Heart right ventricle (tissue), 16 donors: ENCODE measurements around the gene DNAH14. TPM values are rescaled to one million over a fixed set of nuclear protein-coding genes. Genes with fewer than 3 reads are reported as not detected.

Experiments
- ATAC-seq, 8 donors: fragments of 200-7000 bp; cut with Tn5 transposase; one replicate each; pipeline ENCODE4 v1.9.1; 2020; ENCODE audit warnings: mild to moderate bottlenecking in 8 of 8, moderate library complexity in 8 of 8, moderate number of reproducible peaks in 1 of 8
- DNase-seq, 2 donors: peaks; one replicate each; pipeline ENCODE4 v3.0.0-alpha.2; 2020
- H3K27ac ChIP-seq, 10 donors: fragments of 200-600 bp; sonication (generic) in 2 of 10; one replicate each; pipeline versions ENCODE4 v1.5.0 to v1.8.0; 2020 to 2022; ENCODE audit warnings: mild to moderate bottlenecking in 3 of 10
- H3K27me3 ChIP-seq, 7 donors: fragments of 200-600 bp; one replicate each; pipeline ENCODE4 v1.8.0; 2021 to 2022; ENCODE audit warnings: mild to moderate bottlenecking in 2 of 7
- H3K36me3 ChIP-seq, 9 donors: fragments of 200-600 bp; sonication (generic) in 1 of 9; one replicate each; pipeline versions ENCODE4 v1.5.0 to v1.8.0; 2020 to 2022; ENCODE audit warnings: mild to moderate bottlenecking in 2 of 9
- H3K4me1 ChIP-seq, 9 donors: fragments of 200-600 bp; sonication (generic) in 1 of 9; one replicate each; pipeline versions ENCODE4 v1.5.0 to v1.8.0; 2020 to 2022; ENCODE audit warnings: mild to moderate bottlenecking in 4 of 9
- H3K4me3 ChIP-seq, 10 donors: fragments of 200-600 bp; sonication (generic) in 2 of 10; one replicate each; pipeline versions ENCODE4 v1.5.0 to v1.8.0; 2020 to 2022; ENCODE audit warnings: mild to moderate bottlenecking in 7 of 10, moderate library complexity in 2 of 10
- H3K9me3 ChIP-seq, 11 donors: fragments of 200-600 bp in 10 of 11; sonication (generic) in 2 of 11; one replicate each; pipeline versions ENCODE4 v1.5.0 to v1.8.0; 2013 to 2022; ENCODE audit warnings: mild to moderate bottlenecking in 2 of 11, control low read depth in 1 of 11, moderate library complexity in 1 of 11
- WGBS, 2 donors: extraction: QIAGEN DNeasy Blood & Tissue Kit; methylation state at CpG; one replicate each; pipeline ENCODE4 v1.1.7; 2013; ENCODE audit warnings: inconsistent platforms in 1 of 2; 5-methylcytosine and 5-hydroxymethylcytosine counted together
- intact Hi-C, 10 donors: fragments of 100-400 bp; cut with DNase I; formaldehyde crosslinking; loops; one replicate each; pipeline versions ENCODE4 v1.11.1 to v1.14.2; 2022
- polyA plus RNA-seq, 2 donors: library from polyadenylated mRNA; stranded (reverse); fragments of 200-250 nt; gene quantifications; one replicate each; pipeline ENCODE4 v1.2.3, GENCODE V29; 2013
- total RNA-seq, 10 donors: library from RNA; stranded (reverse); fragmentation: NEBNext Ultra II Directional in 3 of 10; extraction: Animal tissue kit (Norgen Biotek cat#: 25700) in 3 of 10; gene quantifications; one replicate each; pipeline versions ENCODE4 v1.2.1 to v1.2.4, GENCODE V29; 2021 to 2023
- TF ChIP-seq, protein P1 (sequence below), 9 donors: fragments of 200-600 bp; sonication (generic) in 2 of 9; IDR thresholded peaks; one replicate each; pipeline versions ENCODE4 v1.5.0 to v1.8.0; 2021 to 2022; ENCODE audit warnings: antibody characterized with exemption in 9 of 9, mild to moderate bottlenecking in 5 of 9, moderate library complexity in 1 of 9
- donor health status: Arrhythmogenic right ventricular cardiomyopathy.
- donor health status: ischemic (EF 13 %, LVEDD 7.1; RV severe dilation, severe dysfunction).
- donor health status: healthy with polysubstance abuse.
- donor health status: DM: no; HTN: yes; CAD: no.
- donor health status: DM: no; HTN: no; CAD: no.
- donor health status: ischemic (EF 25% LVEDD 6.9; RV normal size, moderate dysfunction).
- donor health status: ischemic (EF 25% LVEDD 5.7; RV mildly dilated, moderate dysfunction).
- donor health status: healthy.
- donor health status: DM: yes; HTN: yes; CAD: no.
- donor health status: Ischemic cardiomyopathy.
- donor health status: ischemic (EF 35%, LVEDD 5.7; RV mildly dilated, moderate dysfunction).
- donor health status: nonischemic (EF 11% LVEDD 7.7; RV severe dilation, severe dysfunction).
- donor health status: DM: yes; HTN: yes; CAD: no.
- donor health status: PGD.
- donor health status: ischemic (EF 29% LVEDD 5.4; RV normal size, mild dysfunction).
- donor health status: nonischemic (EF 23%, LVEDD 6.1; RV moderate dilation, normal function).

Gene DNAH14
- total and polyA plus RNA-seq, 12 donors: 0.12 to 8.0 (median 2.0) TPM

DNA sequence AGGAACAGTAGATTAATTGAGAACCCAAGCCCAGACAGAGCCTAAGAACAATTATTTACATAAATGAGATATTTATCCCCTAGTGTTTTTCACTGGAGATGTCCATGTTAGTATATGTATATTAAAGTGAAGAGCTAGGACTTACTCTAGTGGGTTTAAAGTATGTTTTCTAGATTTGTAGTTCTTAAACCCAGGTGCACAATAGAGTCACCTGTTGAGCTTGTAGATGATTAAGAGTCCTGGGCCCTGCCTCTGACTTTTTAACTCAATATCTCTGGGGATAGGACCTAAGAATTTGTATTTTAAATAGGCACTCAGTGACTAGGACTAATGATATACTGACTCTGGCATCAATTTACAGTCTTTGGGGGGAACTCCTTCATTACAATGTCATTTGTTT is 112.8 kb downstream of the DNAH14 start:
- Histone ChIP-seq H3K27me3 (no peaks in the 10 kb centered on the region), H3K36me3 (no peaks in the 10 kb centered on the region), H3K9me3 (no peaks in the 10 kb centered on the region), H3K27ac (no peak overlapping the region), H3K4me3 (no peak overlapping the region), H3K4me1 (no peaks in the 10 kb centered on the region)
- intact Hi-C loops: no loop called here
- TF ChIP-seq, protein P1, sequence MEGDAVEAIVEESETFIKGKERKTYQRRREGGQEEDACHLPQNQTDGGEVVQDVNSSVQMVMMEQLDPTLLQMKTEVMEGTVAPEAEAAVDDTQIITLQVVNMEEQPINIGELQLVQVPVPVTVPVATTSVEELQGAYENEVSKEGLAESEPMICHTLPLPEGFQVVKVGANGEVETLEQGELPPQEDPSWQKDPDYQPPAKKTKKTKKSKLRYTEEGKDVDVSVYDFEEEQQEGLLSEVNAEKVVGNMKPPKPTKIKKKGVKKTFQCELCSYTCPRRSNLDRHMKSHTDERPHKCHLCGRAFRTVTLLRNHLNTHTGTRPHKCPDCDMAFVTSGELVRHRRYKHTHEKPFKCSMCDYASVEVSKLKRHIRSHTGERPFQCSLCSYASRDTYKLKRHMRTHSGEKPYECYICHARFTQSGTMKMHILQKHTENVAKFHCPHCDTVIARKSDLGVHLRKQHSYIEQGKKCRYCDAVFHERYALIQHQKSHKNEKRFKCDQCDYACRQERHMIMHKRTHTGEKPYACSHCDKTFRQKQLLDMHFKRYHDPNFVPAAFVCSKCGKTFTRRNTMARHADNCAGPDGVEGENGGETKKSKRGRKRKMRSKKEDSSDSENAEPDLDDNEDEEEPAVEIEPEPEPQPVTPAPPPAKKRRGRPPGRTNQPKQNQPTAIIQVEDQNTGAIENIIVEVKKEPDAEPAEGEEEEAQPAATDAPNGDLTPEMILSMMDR (IDR thresholded peaks at IDR 0.05): no peak
- ATAC-seq (no peak), DNase-seq (no peak)

DNA sequence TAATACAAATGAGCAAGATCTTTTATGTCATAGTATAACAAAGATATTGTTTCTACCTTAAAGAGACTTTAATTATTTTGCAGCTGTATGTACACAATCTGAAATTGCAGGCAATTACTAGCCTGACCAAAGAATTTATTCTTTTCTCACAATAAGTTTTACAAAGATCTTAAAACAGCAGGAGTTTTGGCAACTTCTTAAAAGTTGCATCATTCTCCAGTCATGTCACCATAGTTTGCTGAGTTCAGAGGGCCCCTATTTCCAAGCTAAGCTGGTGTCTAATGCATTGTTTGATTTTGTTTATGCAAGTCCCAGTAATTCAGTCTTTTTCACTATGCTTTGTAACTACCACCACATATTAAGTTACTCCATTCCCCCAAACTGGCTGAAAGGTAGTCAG is 114.8 kb downstream of the DNAH14 start:
- no peaks in the 10 kb centered on the region for H3K4me1 ChIP-seq
- H3K27me3 ChIP-seq: no peaks in the 10 kb centered on the region
- no peak overlapping the region for H3K4me3 ChIP-seq
- no peak for ATAC-seq
- TF ChIP-seq, protein P1 (IDR thresholded peaks at IDR 0.05): no peak
- intact Hi-C loops: no loop called here
- H3K9me3 ChIP-seq: no peaks in the 10 kb centered on the region
- H3K27ac ChIP-seq: no peak overlapping the region
- H3K36me3 ChIP-seq: no peaks in the 10 kb centered on the region
- no peak for DNase-seq

DNA sequence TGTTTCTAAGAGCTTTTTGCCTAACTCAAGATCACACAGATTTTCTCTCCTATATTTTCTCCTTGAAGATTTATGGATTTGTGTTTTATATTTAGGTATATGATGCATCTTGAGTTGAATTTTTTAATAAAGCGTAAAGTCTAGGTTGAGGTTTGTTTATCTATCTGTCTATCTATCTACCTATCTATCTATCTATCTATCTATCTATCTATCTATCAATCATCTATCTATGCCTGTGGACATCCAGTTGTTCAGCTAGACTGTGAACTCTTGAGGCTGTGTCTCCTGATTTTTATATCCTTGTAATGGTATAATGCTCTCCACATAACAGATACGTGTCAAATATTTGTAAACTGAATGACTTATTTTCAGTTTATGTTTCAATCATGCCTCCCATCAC is 120.1 kb downstream of the DNAH14 start:
- ATAC-seq (no peak), DNase-seq (no peak)
- Histone ChIP-seq H3K4me1 (no peaks in the 10 kb centered on the region), H3K27ac (no peak overlapping the region), H3K9me3 (no peaks in the 10 kb centered on the region), H3K27me3 (no peaks in the 10 kb centered on the region), H3K4me3 (no peak overlapping the region), H3K36me3 (no peaks in the 10 kb centered on the region)
- intact Hi-C loops: no loop called here
- TF ChIP-seq, protein P1 (IDR thresholded peaks at IDR 0.05): no peak
- 91 to 99% methylated on average over 2 of the region's 2 CpGs for WGBS, 2 donors

DNA sequence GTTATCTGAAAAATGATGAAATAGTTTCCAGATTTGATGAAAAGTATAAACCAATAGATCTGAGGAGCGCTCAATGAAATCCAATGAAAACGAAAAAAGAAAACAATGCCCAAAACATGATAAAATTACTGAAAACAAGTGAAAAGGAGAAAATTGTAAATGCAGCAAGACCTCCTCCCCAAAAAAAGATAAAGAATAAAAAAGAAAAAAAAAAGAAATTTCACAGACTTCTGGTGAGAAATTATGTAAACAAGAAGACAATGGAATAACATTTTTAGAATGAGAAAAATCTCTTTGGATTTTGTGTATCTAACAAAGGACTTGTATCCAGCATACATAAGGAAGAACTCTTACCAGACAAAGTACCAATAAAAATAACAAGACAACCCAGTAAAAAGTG is 134.2 kb downstream of the DNAH14 start:
- ATAC-seq: no peak
- TF ChIP-seq, protein P1 (IDR thresholded peaks at IDR 0.05): no peak
- intact Hi-C loops: loop anchor here in 1 of 10 donors (5.0 kb wide), 1 partner anchor 116 kb away; no protein-coding TSS in a partner anchor

DNA sequence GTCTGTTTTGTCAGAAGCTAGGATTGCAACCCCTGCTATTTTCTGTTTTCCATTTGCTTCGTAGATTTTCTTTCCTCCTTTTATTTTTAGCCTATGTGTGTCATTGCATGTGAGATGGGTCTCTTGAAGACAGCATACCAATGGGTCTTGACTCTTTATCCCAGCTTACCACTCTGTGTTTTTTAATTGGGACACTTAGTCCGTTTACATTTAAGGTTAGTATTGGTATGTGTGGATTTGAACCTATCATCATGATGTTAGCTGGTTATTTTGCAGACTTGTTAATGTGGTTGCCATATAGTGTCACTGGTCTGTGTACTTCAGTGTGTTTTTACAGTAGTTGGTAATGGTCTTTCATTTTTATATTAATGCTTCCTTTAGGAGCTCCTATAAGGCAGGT is 141.5 kb downstream of the DNAH14 start:
- H3K27ac ChIP-seq: no peak overlapping the region
- H3K27me3 ChIP-seq: no peaks in the 10 kb centered on the region
- H3K9me3 ChIP-seq: peaks cover 0 to 48% (median 12%) of the 10 kb centered on the region in 11 donors
- no peaks in the 10 kb centered on the region for H3K36me3 ChIP-seq
- H3K4me3 ChIP-seq: no peak overlapping the region
- TF ChIP-seq, protein P1 (IDR thresholded peaks at IDR 0.05): no peak
- ATAC-seq (no peak), DNase-seq (no peak)
- H3K4me1 ChIP-seq: no peaks in the 10 kb centered on the region
- intact Hi-C loops: no loop called here
- WGBS, 2 donors: 38 to 40% methylated on average over 2 of the region's 2 CpGs

More for the DNA sequence above, 134.2 kb downstream of the DNAH14 start:
- Histone ChIP-seq H3K27ac (no peak overlapping the region), H3K27me3 (no peaks in the 10 kb centered on the region), H3K36me3 (no peaks in the 10 kb centered on the region), H3K4me1 (no peaks in the 10 kb centered on the region), H3K4me3 (no peak overlapping the region), H3K9me3 (peaks cover 0 to 31% (median 0%) of the 10 kb centered on the region in 11 donors)
- 89 to 92% methylated on average over 2 of the region's 2 CpGs for WGBS, 2 donors
- DNase-seq: no peak
